Hepatic stellate cell (primary cell): ENCODE measurements around the gene TBC1D13.
A peak's percentile ranks its signal among the peaks of the same experiment; 100 is the strongest.
"Not testable (repeated sequence)": the region's sequence is repeated elsewhere in the genome, so short reads cannot be mapped to it uniquely, and the experiment has no call there.

ENCODE experiments used
- DNase-seq: peaks from one replicate; pipeline ENCODE4 v3.0.0; 2011; ENCODE audit warnings: low spot score

Gene TBC1D13

DNA sequence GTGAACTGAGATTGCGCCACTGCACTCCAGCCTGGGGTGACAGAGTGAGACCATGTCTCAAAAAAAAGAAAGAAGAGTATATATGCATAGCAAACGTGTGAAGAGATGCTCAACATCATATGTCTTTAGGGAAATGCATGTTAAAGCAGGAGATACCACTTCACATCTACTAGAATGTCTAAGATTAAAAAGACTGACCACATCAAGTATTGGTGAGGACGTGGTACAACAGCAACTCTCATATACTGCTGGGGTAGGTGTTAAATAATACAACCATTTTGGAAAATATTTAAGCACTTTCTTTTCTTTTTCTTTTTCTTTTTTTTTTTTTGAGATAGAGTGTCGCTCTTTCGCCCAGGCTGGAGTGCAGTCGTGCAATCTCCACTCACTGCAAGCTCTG is 1.6 kb upstream of the TBC1D13 start:
- no peak for DNase-seq

DNA sequence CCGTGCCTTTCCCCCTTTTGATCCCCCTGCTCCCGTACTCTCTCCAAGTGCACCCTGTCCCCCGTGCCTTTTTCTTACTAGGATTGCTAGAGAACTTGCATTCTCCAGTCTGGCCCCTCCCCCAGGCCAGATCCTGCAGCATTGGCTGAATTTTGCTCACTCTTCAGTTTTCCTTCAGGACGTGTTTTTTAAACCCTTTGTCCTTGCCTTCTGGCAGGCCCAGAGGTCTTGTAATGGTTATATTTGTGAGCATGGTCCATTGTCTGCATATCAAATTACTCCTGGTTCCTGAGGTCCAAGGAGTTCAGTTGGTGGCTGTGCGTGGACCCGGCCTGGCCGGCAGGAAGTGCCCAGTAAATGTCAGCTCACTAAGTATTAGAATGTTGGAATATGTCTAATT is 606 bp downstream of the TBC1D13 start:
- peak; percentile 31 for DNase-seq

DNA sequence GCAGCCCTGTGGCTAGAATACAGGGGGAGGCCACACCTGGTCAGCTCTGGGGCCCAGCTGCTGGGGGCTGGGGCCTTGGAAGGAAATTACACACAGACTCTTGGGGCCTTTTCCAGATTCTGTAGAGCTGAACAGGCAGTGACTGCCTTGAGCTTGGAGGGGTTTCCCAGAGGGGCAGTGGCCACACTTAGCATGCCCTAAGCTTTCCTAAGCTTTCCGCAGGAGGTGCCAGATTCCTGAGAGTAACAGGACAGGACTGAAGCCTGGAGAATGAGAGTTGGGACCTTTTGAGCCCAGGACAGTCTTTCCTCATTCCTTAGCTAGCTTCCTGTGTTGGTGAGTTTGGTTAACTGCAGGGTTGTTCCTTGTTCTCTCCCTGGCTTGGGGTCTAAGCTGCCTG is 1.4 kb downstream of the TBC1D13 start:
- no peak for DNase-seq

- no peak for DNase-seq
Measured at GRCh38 chr9:128790536-128790935, 3.5 kb downstream of the TBC1D13 start.

- no peak for DNase-seq
Measured at GRCh38 chr9:128792134-128792533, 5.1 kb downstream of the TBC1D13 start.

DNA sequence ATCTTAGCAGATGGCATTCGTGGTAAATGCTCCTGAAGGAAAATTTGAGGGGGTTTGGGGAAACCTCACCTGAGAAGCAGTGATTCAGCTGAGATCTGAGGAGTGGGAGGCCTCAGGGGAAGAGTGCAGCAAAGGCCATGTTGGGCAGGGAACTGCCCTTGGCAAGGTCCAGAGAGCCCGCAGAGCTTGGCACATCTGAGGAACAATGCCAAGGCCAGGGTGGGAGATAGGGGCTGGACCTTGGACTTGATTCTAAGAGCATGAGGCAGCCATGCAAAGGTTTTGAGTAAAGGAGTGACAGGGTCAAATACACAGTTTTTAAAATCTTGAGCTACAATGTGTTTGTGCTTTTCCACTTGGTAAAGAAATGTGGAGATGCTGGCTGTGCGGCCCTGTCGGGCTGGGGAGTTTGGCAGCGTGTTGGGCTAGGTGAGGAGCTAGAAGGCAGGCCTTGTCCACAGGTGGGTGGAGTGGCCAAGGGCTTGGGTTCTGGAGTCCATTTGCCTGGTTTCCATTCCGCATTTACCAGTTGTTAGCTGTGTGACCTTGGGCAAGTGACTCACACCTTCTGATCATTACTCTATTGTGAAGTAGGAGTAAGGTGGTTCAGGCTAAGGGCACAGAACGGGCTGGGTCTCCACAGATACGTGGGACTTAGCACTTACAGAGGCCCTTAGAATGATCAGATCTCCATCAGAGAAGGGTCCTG is 6.1 kb downstream of the TBC1D13 start:
- no peak for DNase-seq

DNA sequence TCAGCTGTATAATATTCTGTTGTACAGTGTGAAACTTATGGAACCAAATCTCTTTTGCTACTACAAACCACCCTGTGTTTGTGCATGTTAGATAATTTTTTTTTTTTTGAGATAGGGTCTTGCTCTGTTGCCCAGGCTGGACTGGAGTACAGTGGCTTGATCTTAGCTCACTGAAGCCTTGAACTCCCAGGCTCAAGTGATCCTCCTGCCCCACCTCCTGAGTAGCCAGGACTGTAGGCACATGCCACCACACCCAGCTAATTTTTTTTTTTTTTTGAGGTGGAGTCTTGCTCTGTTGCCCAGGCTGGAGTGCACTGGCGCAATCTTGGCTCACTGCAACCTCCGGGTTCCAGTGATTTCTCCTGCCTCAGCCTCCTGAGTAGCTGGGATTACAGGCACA is 7.9 kb downstream of the TBC1D13 start:
- not testable (repeated sequence) for DNase-seq

- no peak for DNase-seq
Measured at GRCh38 chr9:128798896-128799295, 11.8 kb downstream of the TBC1D13 start.

DNA sequence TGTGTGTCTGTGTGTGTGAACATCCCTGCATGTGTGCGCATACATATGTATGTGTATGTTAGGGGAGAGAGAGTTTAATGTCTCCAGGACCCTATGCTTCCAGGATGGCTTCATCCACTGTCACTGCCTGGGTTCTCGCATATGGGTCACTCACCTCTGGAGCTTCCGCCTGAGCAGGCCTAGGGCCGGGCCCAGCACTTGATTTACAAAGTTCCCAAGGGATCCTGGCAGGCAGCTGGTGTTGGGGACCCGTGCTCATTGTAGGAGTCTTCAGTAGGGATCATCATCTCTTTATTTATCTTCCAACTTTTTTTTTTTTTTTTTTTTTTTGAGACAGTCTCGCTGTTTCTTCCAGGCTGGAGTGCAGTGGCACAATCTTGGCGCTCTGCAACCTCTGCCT is 13.0 kb downstream of the TBC1D13 start:
- no peak for DNase-seq

GRCh38 chr9:128802482-128802881 is 15.4 kb downstream of the TBC1D13 start:
- DNase-seq, result no peak

- no peak for DNase-seq
Measured at GRCh38 chr9:128805661-128806060, 18.6 kb downstream of the TBC1D13 start.

- DNase-seq, result no peak
Measured at GRCh38 chr9:128807827-128808226, 20.8 kb downstream of the TBC1D13 start.

DNA sequence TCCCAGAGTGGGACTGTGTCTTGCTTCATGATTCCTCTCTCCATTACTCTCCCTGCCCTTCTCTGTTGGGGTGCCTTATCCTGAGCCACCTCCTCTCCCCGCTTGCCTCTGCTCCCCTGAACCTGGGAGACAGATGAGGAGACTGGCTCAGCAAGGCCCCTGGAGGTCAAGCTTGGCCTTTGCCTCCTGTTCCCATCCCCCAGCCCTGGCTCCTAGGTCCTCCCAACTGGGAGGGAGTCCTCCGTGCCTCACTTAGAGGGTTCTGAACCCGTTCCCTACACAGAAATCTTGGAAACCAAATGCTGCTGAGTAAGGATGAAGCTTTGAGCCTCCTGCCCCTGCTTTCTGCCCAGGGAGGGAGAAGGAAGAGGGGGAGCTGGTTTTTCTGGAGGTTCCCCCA is 21.5 kb downstream of the TBC1D13 start:
- DNase-seq, result no peak

DNA sequence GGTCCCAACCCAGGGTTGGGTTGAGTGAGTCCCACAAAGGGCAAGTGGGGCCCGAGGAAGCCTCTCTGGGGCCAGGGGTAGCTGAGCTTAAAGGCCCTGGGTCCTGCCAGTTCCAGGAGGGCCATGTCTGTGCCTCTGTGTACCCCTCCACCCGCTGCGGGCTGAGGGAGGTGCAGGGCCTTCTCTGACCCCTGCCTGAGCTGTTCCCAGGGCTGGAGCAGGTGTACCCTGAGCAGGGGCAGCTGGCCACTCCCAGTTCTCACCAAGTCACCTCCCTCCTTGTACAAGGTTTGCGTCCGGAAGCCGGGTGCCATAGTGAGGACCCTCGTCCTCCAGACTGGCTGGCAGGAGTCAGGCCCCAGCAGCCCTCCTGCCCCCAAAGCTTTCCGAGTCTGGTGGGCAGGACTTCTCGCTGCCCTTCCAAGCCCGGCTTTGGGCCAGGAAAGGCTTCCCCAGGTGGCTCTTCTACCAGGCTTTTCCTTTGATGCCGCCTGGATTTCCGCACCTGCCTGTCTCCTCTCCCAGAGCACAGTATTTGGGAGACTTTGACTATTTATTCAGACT is 22.1 kb downstream of the TBC1D13 start:
- DNase-seq, result no peak

DNA sequence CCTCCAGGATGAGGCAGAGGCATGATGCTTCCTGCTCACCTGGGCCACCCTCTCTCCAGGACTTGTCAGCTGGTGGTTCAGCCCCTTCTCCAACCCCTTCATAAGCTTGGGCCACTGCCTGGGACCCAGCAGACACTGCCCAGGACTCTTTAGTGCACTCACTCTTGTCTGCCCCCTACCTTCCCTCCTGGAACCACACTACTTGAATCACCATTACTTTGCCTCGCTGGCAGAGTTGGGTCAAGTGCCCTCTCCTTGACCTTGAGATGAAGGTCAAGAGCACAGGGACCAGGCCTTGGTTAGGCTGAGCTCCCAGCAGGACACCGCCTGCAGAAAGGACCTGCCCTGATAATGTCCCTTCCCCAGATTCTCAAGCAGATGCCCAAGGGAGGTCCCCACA is 22.8 kb downstream of the TBC1D13 start:
- DNase-seq, result no peak

DNA sequence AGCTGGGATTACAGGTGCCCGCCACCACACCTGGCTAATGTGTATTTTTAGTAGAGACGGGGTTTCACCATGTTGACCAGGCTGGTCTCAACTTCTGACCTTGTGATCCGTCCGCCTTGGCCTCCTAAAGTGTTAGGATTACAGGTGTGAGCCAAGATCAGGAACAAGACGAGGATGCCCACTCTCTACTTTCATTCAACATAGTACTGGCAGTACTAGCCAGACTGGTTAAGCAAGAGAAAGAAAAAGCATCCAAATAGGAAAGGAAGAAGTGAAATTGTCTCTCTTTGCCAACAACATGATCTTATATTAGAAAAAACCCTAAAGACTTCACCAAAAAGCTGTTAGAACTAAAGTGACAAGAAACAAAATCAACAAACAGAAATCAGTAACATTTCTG is 23.8 kb downstream of the TBC1D13 start:
- DNase-seq, result no peak

DNA sequence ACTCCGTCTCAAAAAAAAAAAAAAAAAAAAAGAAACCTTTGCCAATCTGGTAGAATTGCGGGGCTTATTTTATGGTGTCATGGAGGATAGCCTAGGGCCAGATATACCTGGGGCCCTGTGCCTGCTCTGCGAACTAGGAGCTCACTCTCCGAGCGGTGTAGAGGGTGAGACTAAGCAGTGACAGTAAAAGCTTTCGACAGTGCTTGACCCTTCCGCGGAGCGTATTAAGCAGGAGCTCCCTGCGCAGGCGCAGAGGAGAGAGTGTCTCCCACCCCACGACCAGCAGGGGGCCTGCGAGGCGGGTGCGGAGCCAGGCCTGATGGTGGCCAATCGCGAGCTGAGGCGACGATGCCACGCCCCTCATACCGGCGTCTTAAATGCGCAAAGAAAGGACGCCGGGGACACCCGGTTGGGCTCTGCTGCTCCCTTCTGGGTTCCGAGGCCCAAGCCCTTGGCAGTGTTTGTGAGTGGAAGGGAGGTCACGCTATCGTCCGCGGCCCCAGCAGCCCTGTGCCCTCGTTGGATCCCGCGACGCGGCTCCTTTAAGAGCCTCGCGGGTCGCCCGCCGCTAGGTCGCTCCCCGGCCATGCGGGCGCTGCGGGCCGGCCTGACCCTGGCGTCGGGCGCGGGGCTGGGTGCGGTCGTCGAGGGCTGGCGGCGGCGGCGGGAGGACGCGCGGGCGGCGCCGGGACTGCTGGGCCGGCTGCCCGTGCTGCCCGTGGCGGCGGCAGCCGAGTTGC is 31.2 kb downstream of the TBC1D13 start, which contains the start of gene ENDOG:
ENDOG (plus strand) TSS at position 402 of the 740 bp plus-strand sequence; CDS start at position 587, 185 bp downstream.
- DNase-seq, result peak; percentile 99

DNA sequence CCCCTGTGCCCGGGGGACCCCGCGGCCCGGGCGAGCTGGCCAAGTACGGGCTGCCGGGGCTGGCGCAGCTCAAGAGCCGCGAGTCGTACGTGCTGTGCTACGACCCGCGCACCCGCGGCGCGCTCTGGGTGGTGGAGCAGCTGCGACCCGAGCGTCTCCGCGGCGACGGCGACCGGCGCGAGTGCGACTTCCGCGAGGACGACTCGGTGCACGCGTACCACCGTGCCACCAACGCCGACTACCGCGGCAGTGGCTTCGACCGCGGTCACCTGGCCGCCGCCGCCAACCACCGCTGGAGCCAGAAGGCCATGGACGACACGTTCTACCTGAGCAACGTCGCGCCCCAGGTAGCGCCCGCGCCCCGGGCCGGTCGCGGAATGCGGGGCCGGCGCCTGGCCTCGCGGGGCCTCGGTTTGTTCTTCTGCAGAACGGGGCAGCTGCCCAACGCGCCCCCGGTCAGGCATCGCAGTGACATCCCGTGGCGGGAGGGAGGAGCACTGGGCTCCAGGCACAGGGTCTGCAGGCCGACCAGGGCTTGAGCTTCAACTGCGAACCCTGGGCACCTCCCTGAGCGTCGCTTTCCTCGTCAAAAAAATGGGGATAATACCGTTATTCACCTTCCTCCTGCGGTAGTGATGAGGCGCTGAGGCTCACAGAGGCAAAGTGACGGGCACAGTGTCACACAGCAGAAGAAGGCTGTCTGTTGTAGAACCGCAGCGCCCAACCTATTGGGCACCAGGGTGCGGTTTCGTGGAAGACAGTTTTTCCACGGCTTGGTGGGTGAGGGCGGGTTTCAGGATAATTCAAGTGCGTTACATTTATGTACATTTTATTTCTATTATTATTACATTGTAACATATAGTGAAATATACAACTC is 32.0 kb downstream of the TBC1D13 start:
- peak; percentile 49 for DNase-seq

DNA sequence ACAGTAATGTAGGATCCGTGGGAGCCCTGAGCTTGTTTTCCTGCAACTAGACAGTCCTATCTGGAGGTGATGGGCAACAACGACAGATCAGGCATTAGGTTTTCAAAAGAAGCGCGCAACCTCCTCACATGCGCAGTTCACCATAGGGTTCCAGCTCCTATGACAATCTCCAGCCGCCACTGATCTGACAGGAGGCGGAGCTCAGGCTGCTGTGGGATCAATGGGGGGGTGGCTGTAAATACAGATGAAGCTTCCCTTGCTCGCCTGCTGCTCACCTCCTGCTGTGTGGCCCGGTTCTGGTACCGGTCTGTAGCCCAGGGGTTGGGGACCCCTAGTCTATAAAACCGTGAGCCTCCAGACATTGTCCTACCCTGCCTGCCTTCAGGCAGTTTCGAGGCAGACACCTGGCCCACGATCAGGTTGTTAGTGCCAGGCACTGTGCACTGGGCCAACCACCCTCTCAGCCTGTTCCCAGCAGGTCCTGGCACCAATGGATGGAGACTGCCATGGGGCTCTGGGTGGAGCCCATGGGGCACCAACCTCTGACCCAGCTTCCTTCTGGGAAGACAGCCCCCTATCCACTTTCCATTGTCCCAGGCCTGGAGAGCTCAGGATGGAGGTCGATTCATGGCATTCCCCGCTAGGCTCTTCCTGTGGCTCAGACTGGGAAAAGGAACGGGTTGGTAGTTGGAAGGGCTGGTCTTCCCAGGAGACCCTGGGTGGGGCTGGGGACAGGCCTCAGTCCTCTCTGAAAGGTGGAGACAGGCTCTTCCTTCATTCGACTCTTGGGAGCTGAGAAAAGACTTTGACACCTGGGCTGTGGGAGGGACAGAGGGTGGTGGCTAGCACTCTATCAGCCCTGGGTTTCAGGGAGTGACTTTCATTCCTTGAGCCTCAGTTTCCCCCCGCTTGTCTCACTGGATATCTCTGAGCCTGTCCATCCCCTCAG is 32.9 kb downstream of the TBC1D13 start:
- peak; percentile 92 for DNase-seq

DNA sequence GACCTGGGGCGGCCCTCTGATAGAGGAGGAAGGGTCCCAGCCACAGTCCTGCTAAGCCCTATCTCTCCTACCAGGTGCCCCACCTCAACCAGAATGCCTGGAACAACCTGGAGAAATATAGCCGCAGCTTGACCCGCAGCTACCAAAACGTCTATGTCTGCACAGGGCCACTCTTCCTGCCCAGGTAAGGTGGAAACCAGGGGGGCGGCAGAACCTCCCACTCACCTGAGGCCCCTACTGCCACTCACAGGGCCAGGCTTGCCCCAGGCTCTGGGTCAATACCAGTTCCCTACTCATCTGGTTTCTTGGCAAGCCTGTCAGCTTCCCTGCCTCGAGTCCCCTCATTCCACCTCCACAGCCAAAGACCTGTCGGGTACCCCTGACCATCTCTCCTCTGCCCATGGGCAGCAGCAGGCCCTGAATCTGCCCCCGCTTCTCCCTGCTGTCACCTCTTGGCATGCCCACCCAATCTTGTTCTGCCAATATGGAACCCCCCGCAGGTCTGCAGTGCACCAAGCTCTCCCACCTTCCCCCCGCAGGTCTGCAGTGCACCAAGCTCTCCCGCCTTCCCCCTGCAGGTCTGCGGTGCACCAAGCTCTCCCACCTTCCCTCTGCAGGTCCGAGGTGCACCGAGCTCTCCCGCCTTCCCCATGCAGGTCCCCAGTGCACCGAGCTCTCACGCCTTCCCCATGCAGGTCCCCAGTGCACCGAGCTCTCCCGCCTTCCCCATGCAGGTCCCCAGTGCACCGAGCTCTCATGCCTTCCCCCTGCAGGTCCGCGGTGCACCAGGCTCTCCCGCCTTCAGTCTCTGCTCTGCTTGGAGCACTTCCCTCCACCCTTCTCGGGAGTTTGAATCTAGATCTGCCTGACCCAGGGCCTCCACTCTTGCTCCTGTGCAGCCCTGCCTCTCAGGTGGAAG is 33.9 kb downstream of the TBC1D13 start:
- no peak for DNase-seq
